ENCODE data around the gene MTCL1.
A peak's percentile ranks its signal among the peaks of the same experiment; 100 is the strongest.

Gene MTCL1

GRCh38 chr18:8835521-8835953, 130.2 kb downstream of the MTCL1 start:
- peak; percentile 78 for DNase-seq (ENCODE audit: low read depth)

- DNase-seq (ENCODE audit: low read depth) = no peak
These were observed 133.9 kb downstream of the MTCL1 start for GRCh38 chr18:8839281-8839680.

GRCh38 chr18:8841781-8842485, 136.6 kb downstream of the MTCL1 start:
- DNase-seq (ENCODE audit: low read depth) = no peak

GRCh38 chr18:8842506-8842905, 137.2 kb downstream of the MTCL1 start:
- no peak for DNase-seq (ENCODE audit: low read depth)

- DNase-seq (ENCODE audit: low read depth) = no peak
These were observed 137.6 kb downstream of the MTCL1 start for GRCh38 chr18:8843005-8843404.

- DNase-seq (ENCODE audit: low read depth) = no peak
These were observed 139.4 kb downstream of the MTCL1 start for GRCh38 chr18:8844721-8845148.

GRCh38 chr18:8845506-8845905, 140.2 kb downstream of the MTCL1 start:
- no peak for DNase-seq (ENCODE audit: low read depth)

- no peak for DNase-seq (ENCODE audit: low read depth)
These were observed 141.9 kb downstream of the MTCL1 start for GRCh38 chr18:8847066-8847755.

- DNase-seq (ENCODE audit: low read depth) = no peak
These were observed 142.5 kb downstream of the MTCL1 start for GRCh38 chr18:8847900-8848299.

- DNase-seq (ENCODE audit: low read depth) = no peak
These were observed 143.2 kb downstream of the MTCL1 start for GRCh38 chr18:8848541-8848940.

GRCh38 chr18:8849696-8850095, 144.3 kb downstream of the MTCL1 start:
- DNase-seq (ENCODE audit: low read depth) = no peak

- no peak for DNase-seq (ENCODE audit: low read depth)
These were observed 146.3 kb downstream of the MTCL1 start for GRCh38 chr18:8851659-8852058.

GRCh38 chr18:8854550-8854949, 149.2 kb downstream of the MTCL1 start:
- DNase-seq (ENCODE audit: low read depth) = no peak

- no peak for DNase-seq (ENCODE audit: low read depth)
These were observed 149.6 kb downstream of the MTCL1 start for GRCh38 chr18:8854962-8855361.

- DNase-seq (ENCODE audit: low read depth) = no peak
These were observed 150.9 kb downstream of the MTCL1 start for GRCh38 chr18:8856212-8856611.

GRCh38 chr18:8856769-8857393, 151.5 kb downstream of the MTCL1 start:
- no peak for DNase-seq (ENCODE audit: low read depth)

- DNase-seq (ENCODE audit: low read depth) = no peak
These were observed 152.4 kb downstream of the MTCL1 start for GRCh38 chr18:8857806-8858205.

GRCh38 chr18:8858888-8859511, 153.6 kb downstream of the MTCL1 start:
- peak; percentile 91 for DNase-seq (ENCODE audit: low read depth)

GRCh38 chr18:8860845-8861642, 155.7 kb downstream of the MTCL1 start:
- no peak for DNase-seq (ENCODE audit: low read depth)

GRCh38 chr18:8863427-8863826, 158.1 kb downstream of the MTCL1 start:
- DNase-seq (ENCODE audit: low read depth) = no peak

GRCh38 chr18:8865934-8866333, 160.6 kb downstream of the MTCL1 start:
- no peak for DNase-seq (ENCODE audit: low read depth)

- DNase-seq (ENCODE audit: low read depth) = no peak
These were observed 161.3 kb downstream of the MTCL1 start for GRCh38 chr18:8866679-8867078.
